Mesodermal cell (in vitro differentiated cells): Measurements from ENCODE around the gene SLC26A8.

ENCODE experiments used
- H3K27ac ChIP-seq: 2 replicates; pipeline ENCODE4 v1.7.0; 2013; ENCODE audit warnings: mild to moderate bottlenecking, low read depth, low read length, moderate library complexity; ENCODE audit not compliant: severe bottlenecking
- H3K36me3 ChIP-seq: 2 replicates; pipeline ENCODE4 v1.7.1; 2013; ENCODE audit warnings: mild to moderate bottlenecking, low read length, moderate library complexity; ENCODE audit not compliant: control insufficient read depth, insufficient read depth
- H3K4me1 ChIP-seq: one replicate; pipeline ENCODE4 v1.7.1; 2013; ENCODE audit warnings: mild to moderate bottlenecking, low read length; ENCODE audit not compliant: insufficient read depth, control insufficient read depth, poor library complexity, severe bottlenecking
- H3K4me3 ChIP-seq: 2 replicates; pipeline ENCODE4 v1.7.0; 2013; ENCODE audit warnings: low read length, control low read depth, mild to moderate bottlenecking; ENCODE audit not compliant: insufficient read depth, poor library complexity, severe bottlenecking; ENCODE audit errors: extremely low read depth
- H3K9me3 ChIP-seq: 2 replicates; pipeline ENCODE4 v1.7.1; 2013; ENCODE audit warnings: mild to moderate bottlenecking, low read length, moderate library complexity; ENCODE audit not compliant: control insufficient read depth
- WGBS, 2 experiments: methylation state at CpG; one replicate each; pipeline ENCODE4 v1.1.5; 2013; ENCODE audit warnings: missing lambda C conversion rate in 2 of 2; ENCODE audit not compliant: insufficient coverage in 2 of 2; 5-methylcytosine and 5-hydroxymethylcytosine counted together

Gene SLC26A8

DNA sequence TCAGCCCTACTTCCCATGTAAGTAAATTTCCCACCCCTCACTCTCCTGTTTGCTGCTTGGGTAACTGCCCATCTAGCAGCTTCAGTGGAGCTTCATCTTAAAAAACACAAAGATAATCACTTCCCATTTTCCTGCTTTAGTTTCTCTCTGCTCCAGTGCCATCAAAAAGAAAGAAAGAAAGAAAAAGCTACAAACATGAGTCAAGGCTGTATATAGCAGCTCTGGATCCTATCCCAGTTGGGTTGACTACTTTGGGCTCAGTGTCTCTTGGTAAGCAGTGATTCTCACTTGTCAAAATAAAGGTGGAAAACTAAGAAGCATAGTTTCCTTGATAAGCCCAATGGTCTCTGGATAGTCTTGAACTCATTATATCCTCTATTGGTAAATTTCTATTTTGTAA lies 54.8 kb downstream of the SLC26A8 start:
- Histone ChIP-seq H3K9me3 (no peaks in the 10 kb centered on the region), H3K4me1 (no peaks in the 10 kb centered on the region), H3K36me3 (no peaks in the 10 kb centered on the region), H3K4me3 (no peak overlapping the region), H3K27ac (no peak overlapping the region)

DNA sequence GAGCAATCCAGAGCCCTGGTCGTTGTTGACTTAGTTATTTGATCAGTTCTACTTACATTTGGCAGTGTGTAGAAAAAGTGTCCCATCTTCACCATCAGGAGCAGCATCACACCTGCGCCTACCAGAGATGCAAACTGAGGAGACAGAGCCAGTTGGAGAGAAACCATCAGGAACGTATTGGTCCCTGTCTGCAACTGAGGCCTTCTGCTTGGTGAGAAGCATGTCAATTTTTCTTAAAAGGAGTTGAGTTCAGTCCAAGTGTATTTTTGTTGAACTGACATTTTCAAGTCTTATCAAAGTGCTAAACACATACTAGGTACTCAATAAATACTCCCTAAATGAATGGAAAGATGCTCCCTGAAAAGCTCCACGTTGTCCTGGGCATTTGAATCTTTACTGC lies 55.6 kb downstream of the SLC26A8 start:
- no peak overlapping the region for H3K27ac ChIP-seq
- no peaks in the 10 kb centered on the region for H3K36me3 ChIP-seq
- no peaks in the 10 kb centered on the region for H3K9me3 ChIP-seq
- 92 to 95% methylated on average over 2 to 3 of the region's 4 CpGs for WGBS, 2 experiments
- no peak overlapping the region for H3K4me3 ChIP-seq
- no peaks in the 10 kb centered on the region for H3K4me1 ChIP-seq

GRCh38 chr6:35967076-35967774 lies 57.2 kb downstream of the SLC26A8 start:
- Histone ChIP-seq H3K9me3 (no peaks in the 10 kb centered on the region), H3K4me1 (peaks cover 6% of the 10 kb centered on the region), H3K4me3 (no peak overlapping the region), H3K27ac (no peak overlapping the region), H3K36me3 (no peaks in the 10 kb centered on the region)
- 88% methylated on average over 2 of the region's 4 CpGs; no CpG with 5 or more reads in 1 of the 2 experiments for WGBS, 2 experiments

DNA sequence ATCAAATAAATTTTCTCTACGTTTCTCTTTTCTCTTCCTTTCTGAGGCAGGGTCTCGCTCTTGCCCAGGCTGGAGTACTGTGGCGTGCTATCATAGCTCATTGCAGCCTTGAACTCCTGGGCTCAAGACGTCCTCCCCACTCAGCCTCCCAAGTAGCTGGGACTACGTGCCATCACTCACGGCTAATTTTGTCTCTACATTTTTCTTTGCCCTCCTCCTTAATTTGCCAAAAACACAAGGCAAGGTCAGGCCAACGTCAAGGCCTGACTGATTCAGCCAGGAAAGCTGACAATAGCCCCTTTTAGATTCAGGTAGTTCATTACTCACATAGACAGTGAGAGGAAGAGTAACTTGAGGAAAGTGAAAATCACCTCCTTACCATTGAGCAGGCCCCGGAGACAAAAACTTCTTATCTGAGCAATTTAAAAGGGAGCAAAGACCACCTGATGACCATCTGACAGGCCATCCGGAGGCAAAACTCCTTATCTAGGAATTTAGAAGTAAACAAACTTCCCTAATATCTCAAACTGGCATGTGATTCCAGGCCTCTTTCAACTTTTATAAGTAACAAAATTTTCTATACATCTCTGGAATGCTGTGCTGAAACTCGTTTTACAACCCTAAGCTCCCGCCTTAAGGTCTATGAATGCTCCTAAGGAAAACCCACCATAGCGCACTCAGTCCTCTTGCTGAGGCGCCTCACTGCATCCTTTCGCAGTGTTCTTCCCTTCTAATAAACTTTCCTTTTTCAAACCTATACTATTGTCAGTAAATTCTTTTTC lies 61.5 kb downstream of the SLC26A8 start:
- H3K9me3 ChIP-seq: no peaks in the 10 kb centered on the region
- 95 to 97% methylated on average over 11 to 12 of the region's 14 CpGs for WGBS, 2 experiments
- H3K27ac ChIP-seq: no peak overlapping the region
- H3K4me3 ChIP-seq: no peak overlapping the region
- peaks cover 6% of the 10 kb centered on the region for H3K4me1 ChIP-seq
- no peaks in the 10 kb centered on the region for H3K36me3 ChIP-seq

- 60 to 92% methylated on average over 1 to 2 of the region's 2 CpGs for WGBS, 2 experiments
- H3K36me3 ChIP-seq: no peaks in the 10 kb centered on the region
- H3K9me3 ChIP-seq: no peaks in the 10 kb centered on the region
- H3K4me1 ChIP-seq: peaks cover 6% of the 10 kb centered on the region
- H3K4me3 ChIP-seq: no peak overlapping the region
- no peak overlapping the region for H3K27ac ChIP-seq
Observed at GRCh38 chr6:35960187-35960586, 64.3 kb downstream of the SLC26A8 start.

- Histone ChIP-seq H3K4me1 (no peaks in the 10 kb centered on the region), H3K36me3 (no peaks in the 10 kb centered on the region), H3K9me3 (no peaks in the 10 kb centered on the region), H3K4me3 (no peak overlapping the region), H3K27ac (no peak overlapping the region)
- 80% methylated on average over 1 of the region's 4 CpGs; no CpG with 5 or more reads in 1 of the 2 experiments for WGBS, 2 experiments
Observed at GRCh38 chr6:35955970-35956369, 68.5 kb downstream of the SLC26A8 start.

DNA sequence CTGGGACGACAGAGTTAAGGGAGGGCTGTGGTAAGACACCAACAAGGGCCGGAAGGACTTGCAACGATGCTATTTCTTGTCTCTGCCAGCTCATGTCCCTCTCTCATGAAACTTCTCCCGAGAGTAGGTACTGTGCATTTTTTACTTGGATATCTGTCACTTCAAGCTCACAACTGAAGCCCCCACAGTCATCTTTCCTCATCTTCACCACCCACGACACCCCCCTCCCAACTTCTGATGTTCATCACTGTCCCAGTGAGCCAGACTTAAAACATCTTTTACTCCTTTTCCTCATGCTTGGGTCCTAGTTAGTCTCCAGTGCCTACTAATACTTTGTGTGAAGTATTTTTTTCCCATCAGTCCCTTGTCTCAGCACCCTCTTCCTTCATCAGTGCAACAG lies 68.9 kb downstream of the SLC26A8 start:
- Histone ChIP-seq H3K9me3 (no peaks in the 10 kb centered on the region), H3K4me1 (no peaks in the 10 kb centered on the region), H3K36me3 (no peaks in the 10 kb centered on the region), H3K27ac (no peak overlapping the region), H3K4me3 (no peak overlapping the region)
- 89 to 92% methylated on average over 5 of the region's 5 CpGs for WGBS, 2 experiments

- WGBS, 2 experiments: 90 to 100% methylated on average over 5 to 7 of the region's 8 CpGs
- H3K27ac ChIP-seq: no peak overlapping the region
- no peak overlapping the region for H3K4me3 ChIP-seq
- no peaks in the 10 kb centered on the region for H3K9me3 ChIP-seq
- H3K4me1 ChIP-seq: no peaks in the 10 kb centered on the region
- no peaks in the 10 kb centered on the region for H3K36me3 ChIP-seq
Observed at GRCh38 chr6:35955071-35955470, 69.4 kb downstream of the SLC26A8 start.

DNA sequence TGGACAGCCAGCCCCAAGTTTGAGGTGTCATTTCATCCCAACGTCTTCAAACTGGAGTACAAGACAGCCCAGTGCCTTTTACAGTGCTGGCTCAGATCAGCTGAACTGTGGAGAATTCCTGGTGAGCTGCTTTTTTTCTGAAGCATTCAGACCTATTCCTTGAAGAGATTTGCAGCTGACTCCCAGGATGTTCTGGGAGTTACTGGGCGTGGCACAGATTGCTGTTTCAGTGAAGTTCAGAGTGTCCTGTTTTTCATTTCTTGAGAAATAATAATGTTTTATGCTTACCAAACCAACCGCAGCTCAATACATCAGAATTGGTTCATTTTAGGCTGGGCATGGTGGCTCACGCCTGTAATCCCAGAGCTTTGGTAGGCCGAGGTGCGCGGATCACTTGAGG lies 70.1 kb downstream of the SLC26A8 start:
- Histone ChIP-seq H3K4me3 (no peak overlapping the region), H3K27ac (no peak overlapping the region), H3K9me3 (no peaks in the 10 kb centered on the region), H3K36me3 (no peaks in the 10 kb centered on the region), H3K4me1 (no peaks in the 10 kb centered on the region)
- 95 to 100% methylated on average over 6 of the region's 7 CpGs for WGBS, 2 experiments

DNA sequence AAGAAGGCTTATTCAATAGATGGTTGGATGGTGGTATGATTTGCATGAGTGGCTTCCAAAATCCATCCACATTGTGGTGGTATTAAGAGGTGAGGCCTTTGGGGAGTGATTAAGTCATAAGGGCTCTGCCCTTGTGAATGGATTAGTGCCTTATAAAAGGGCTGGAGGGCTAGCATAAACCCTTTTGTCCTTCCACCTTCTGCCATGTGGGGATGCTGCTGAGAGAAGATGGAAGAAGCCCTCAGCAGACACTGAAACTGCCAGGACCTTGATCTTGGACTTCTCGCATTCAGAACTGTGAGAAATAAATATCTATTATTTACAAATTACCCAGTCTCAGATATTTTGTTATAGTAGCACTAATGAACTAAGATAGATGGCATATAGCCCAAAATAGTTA lies 75.7 kb downstream of the SLC26A8 start:
- Histone ChIP-seq H3K4me3 (no peak overlapping the region), H3K36me3 (no peaks in the 10 kb centered on the region), H3K4me1 (no peaks in the 10 kb centered on the region), H3K27ac (no peak overlapping the region), H3K9me3 (no peaks in the 10 kb centered on the region)
- no CpG with 5 or more reads among the region's 1 CpG for WGBS, 2 experiments

- H3K36me3 ChIP-seq: no peaks in the 10 kb centered on the region
- H3K9me3 ChIP-seq: no peaks in the 10 kb centered on the region
- no peak overlapping the region for H3K27ac ChIP-seq
- H3K4me3 ChIP-seq: no peak overlapping the region
- WGBS, 2 experiments: 72 to 93% methylated on average over 1 of the region's 1 CpG
- no peaks in the 10 kb centered on the region for H3K4me1 ChIP-seq
Observed at GRCh38 chr6:35945650-35946025, 78.8 kb downstream of the SLC26A8 start.
